Measurements from ENCODE around the gene MEIOB.

MEIOB gene

DNA sequence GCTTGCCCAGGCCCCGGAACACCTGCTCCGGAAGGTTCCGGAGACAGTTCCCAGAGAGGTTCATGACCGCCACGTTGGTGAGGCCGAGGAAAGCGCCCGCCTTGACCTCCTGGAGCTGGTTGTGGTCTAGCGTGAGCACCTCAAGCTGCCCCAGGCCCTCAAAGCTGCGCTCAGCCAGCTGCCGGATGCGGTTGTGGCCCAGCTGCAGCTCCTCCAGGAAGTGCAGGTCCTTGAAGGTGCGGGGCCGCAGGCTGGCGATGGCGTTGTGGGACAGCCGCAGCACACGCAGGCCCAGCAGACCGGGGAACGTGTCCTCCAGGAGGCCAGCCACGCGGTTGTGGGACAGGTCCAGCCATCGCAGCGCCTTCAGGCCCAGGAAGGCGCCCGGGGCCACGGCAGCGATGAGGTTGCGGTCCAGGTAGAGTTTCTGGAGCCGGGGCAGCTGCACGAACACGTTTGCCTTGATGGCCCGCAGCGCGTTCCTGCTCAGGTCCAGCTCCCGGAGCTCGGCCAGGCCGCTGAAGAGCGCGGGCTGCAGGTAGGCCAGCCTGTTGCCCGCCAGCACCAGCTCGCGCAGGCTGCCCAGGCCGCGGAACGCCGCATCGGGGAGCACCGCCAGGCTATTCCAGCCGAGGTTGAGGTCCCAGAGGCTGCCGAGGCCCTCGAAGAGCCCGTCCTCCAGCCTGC, 80.6 kb downstream of the MEIOB start:
- H3K36me3 ChIP-seq (ENCODE audit: control insufficient read depth in 2 of 2, insufficient read depth in 2 of 2, low read length in 2 of 2), result peaks cover 11 to 15% of the 10 kb centered on the region in 2 donors
- no peak overlapping the region for H3K9ac ChIP-seq (ENCODE audit: low read length in 2 of 2)
- H3K9me3 ChIP-seq (ENCODE audit: control insufficient read depth in 2 of 2, low read length in 2 of 2), result no peaks in the 10 kb centered on the region
- H3K4me1 ChIP-seq (ENCODE audit: control insufficient read depth, insufficient read depth, low read length), result no peaks in the 10 kb centered on the region
- H3K4me3 ChIP-seq (ENCODE audit: low read length in 2 of 2), result no peak overlapping the region
- H3K27me3 ChIP-seq (ENCODE audit: control insufficient read depth in 1 of 2, insufficient read depth in 2 of 2, low read length in 2 of 2), result no peaks in the 10 kb centered on the region
- H3K27ac ChIP-seq (ENCODE audit: low read length), result no peak overlapping the region

DNA sequence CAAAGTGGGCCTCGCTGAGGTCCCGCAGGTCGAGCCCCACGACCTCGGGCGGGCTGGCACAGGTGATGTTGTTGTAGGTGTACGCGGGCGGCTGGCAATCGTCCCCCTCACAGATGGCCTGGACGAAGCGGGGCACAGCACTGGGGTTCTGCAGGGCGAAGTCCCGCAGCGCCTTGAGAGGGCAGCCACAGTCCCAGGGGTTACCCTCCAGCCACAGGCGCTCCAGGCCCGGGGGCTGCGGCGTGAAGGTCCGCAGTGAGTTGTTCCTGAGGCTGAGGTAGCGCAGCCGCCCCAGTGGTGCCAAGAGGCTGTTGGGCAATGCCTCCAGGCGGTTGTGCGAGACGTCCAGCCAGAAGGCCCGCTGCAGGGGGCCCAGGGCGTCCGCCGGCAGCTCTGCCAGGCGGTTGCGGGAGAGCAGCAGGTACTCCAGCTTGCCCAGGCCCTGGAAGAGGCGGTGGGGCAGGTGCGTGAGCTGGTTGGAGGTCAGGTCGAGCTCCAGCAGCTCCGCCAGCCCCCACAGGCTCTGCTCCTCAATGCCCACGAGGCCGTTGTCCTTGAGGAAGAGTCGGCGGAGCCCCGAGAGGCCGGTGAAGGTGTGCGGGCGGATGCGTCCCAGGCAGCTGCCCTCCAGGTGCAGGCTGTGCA, 81.2 kb downstream of the MEIOB start:
- Histone ChIP-seq H3K27me3 (ENCODE audit: control insufficient read depth in 1 of 2, insufficient read depth in 2 of 2, low read length in 2 of 2) (no peaks in the 10 kb centered on the region), H3K4me3 (ENCODE audit: low read length in 2 of 2) (no peak overlapping the region), H3K9ac (ENCODE audit: low read length in 2 of 2) (no peak overlapping the region), H3K27ac (ENCODE audit: low read length) (no peak overlapping the region), H3K4me1 (ENCODE audit: control insufficient read depth, insufficient read depth, low read length) (peaks cover under 1% of the 10 kb centered on the region), H3K36me3 (ENCODE audit: control insufficient read depth in 2 of 2, insufficient read depth in 2 of 2, low read length in 2 of 2) (peaks cover 11 to 18% of the 10 kb centered on the region in 2 donors), H3K9me3 (ENCODE audit: control insufficient read depth in 2 of 2, low read length in 2 of 2) (no peaks in the 10 kb centered on the region)

DNA sequence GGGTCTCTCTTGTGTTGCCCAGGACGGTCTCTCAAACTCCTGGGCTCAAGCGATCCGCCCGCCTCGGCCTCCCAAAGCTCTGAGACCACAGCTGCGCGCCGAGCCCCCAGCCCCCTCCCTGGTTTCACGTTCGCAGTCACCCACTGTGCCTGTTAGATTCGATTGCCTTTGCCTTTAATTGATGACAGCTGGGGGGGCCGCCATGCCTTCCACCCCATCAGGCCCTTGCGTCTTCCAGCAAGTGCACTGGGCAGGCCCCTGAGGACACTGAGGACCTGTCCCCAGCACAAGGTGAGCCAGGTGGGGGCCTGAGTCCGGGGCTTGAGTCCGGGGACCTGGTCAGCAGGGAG, 81.7 kb downstream of the MEIOB start:
- Histone ChIP-seq H3K9ac (ENCODE audit: low read length in 2 of 2) (no peak overlapping the region), H3K4me3 (ENCODE audit: low read length in 2 of 2) (no peak overlapping the region), H3K4me1 (ENCODE audit: control insufficient read depth, insufficient read depth, low read length) (peaks cover 4% of the 10 kb centered on the region), H3K36me3 (ENCODE audit: control insufficient read depth in 2 of 2, insufficient read depth in 2 of 2, low read length in 2 of 2) (peaks cover 13 to 18% of the 10 kb centered on the region in 2 donors), H3K27ac (ENCODE audit: low read length) (no peak overlapping the region), H3K9me3 (ENCODE audit: control insufficient read depth in 2 of 2, low read length in 2 of 2) (no peaks in the 10 kb centered on the region), H3K27me3 (ENCODE audit: control insufficient read depth in 1 of 2, insufficient read depth in 2 of 2, low read length in 2 of 2) (no peaks in the 10 kb centered on the region)

DNA sequence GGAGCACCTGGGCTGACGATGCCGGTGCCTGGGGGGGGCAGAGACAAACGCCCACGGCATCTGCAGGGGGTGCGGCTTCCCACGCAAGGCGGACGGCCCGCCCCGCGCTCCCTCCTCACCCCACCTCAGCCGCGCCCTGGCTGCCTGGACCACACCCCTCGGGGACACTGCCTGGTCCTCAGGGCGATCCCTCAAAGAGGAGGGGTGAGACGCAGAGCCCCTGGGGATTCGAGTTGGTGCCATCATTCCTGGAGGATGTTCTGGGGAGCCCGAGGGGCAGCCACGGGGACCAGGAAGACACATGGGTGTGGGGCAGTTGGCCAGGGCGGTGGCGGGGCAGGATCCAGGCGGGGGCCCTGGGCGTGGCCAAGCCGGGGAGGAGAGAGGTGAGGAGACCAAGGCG, 82.3 kb downstream of the MEIOB start:
- Histone ChIP-seq H3K9me3 (ENCODE audit: control insufficient read depth in 2 of 2, low read length in 2 of 2) (no peaks in the 10 kb centered on the region), H3K4me3 (ENCODE audit: low read length in 2 of 2) (no peak overlapping the region), H3K9ac (ENCODE audit: low read length in 2 of 2) (no peak overlapping the region), H3K27me3 (ENCODE audit: control insufficient read depth in 1 of 2, insufficient read depth in 2 of 2, low read length in 2 of 2) (no peaks in the 10 kb centered on the region), H3K27ac (ENCODE audit: low read length) (no peak overlapping the region), H3K36me3 (ENCODE audit: control insufficient read depth in 2 of 2, insufficient read depth in 2 of 2, low read length in 2 of 2) (peaks cover 14 to 20% of the 10 kb centered on the region in 2 donors), H3K4me1 (ENCODE audit: control insufficient read depth, insufficient read depth, low read length) (peaks cover 8% of the 10 kb centered on the region)

DNA sequence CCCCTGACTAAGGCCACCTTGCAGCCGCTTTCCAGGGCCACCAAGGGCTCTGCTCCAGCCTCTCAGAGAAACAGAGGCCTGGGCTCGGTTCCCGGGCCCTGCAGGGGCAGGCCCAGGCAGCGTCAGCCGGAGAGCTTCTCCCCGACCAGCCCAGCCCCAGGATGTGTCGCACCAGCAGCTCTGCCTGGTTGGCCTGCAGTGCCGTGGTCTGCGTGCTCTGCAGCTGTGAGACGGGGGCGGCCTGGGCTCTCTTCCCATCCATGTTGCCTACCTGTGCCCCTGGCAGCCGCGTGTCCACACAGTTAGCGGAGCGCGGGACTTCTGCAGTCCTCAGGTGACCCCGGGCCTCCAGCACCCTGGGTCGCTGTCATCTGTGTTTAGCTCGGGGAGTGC, 83.3 kb downstream of the MEIOB start:
- Histone ChIP-seq H3K4me3 (ENCODE audit: low read length in 2 of 2) (no peak overlapping the region), H3K36me3 (ENCODE audit: control insufficient read depth in 2 of 2, insufficient read depth in 2 of 2, low read length in 2 of 2) (peaks cover 14 to 20% of the 10 kb centered on the region in 2 donors), H3K27me3 (ENCODE audit: control insufficient read depth in 1 of 2, insufficient read depth in 2 of 2, low read length in 2 of 2) (no peaks in the 10 kb centered on the region), H3K9me3 (ENCODE audit: control insufficient read depth in 2 of 2, low read length in 2 of 2) (no peaks in the 10 kb centered on the region), H3K9ac (ENCODE audit: low read length in 2 of 2) (no peak overlapping the region), H3K4me1 (ENCODE audit: control insufficient read depth, insufficient read depth, low read length) (peaks cover 14% of the 10 kb centered on the region), H3K27ac (ENCODE audit: low read length) (no peak overlapping the region)

- Histone ChIP-seq H3K4me3 (ENCODE audit: low read length in 2 of 2) (no peak overlapping the region), H3K27ac (ENCODE audit: low read length) (no peak overlapping the region), H3K36me3 (ENCODE audit: control insufficient read depth in 2 of 2, insufficient read depth in 2 of 2, low read length in 2 of 2) (peaks cover 14 to 20% of the 10 kb centered on the region in 2 donors), H3K9ac (ENCODE audit: low read length in 2 of 2) (no peak overlapping the region), H3K27me3 (ENCODE audit: control insufficient read depth in 1 of 2, insufficient read depth in 2 of 2, low read length in 2 of 2) (no peaks in the 10 kb centered on the region), H3K4me1 (ENCODE audit: control insufficient read depth, insufficient read depth, low read length) (peaks cover 18% of the 10 kb centered on the region), H3K9me3 (ENCODE audit: control insufficient read depth in 2 of 2, low read length in 2 of 2) (no peaks in the 10 kb centered on the region)
Observed at GRCh38 chr16:1788095-1788707, 83.8 kb downstream of the MEIOB start.

GRCh38 chr16:1787322-1788094, 84.5 kb downstream of the MEIOB start:
- Histone ChIP-seq H3K9ac (ENCODE audit: low read length in 2 of 2) (no peak overlapping the region), H3K4me3 (ENCODE audit: low read length in 2 of 2) (no peak overlapping the region), H3K27me3 (ENCODE audit: control insufficient read depth in 1 of 2, insufficient read depth in 2 of 2, low read length in 2 of 2) (no peaks in the 10 kb centered on the region), H3K36me3 (ENCODE audit: control insufficient read depth in 2 of 2, insufficient read depth in 2 of 2, low read length in 2 of 2) (peaks cover 14 to 20% of the 10 kb centered on the region in 2 donors), H3K27ac (ENCODE audit: low read length) (no peak overlapping the region), H3K9me3 (ENCODE audit: control insufficient read depth in 2 of 2, low read length in 2 of 2) (no peaks in the 10 kb centered on the region), H3K4me1 (ENCODE audit: control insufficient read depth, insufficient read depth, low read length) (peaks cover 19% of the 10 kb centered on the region)

DNA sequence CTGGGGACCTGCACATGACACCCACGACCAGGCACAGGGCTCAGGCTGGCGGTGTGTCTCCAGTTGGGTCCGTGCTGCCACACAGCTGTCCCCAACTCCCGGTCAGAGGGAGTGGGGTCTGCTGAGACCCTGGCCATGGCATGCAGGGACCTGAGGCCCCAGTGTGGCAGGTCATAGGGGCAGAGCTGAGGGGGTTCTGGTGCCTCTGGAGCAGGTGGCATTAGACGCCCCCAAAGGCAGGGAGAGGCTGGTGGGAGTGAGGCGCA, 85.0 kb downstream of the MEIOB start:
- Histone ChIP-seq H3K4me1 (ENCODE audit: control insufficient read depth, insufficient read depth, low read length) (peaks cover 20% of the 10 kb centered on the region), H3K36me3 (ENCODE audit: control insufficient read depth in 2 of 2, insufficient read depth in 2 of 2, low read length in 2 of 2) (peaks cover 14 to 20% of the 10 kb centered on the region in 2 donors), H3K9ac (ENCODE audit: low read length in 2 of 2) (no peak overlapping the region)

GRCh38 chr16:1786242-1787055, 85.5 kb downstream of the MEIOB start:
- peaks cover 14 to 20% of the 10 kb centered on the region in 2 donors for H3K36me3 ChIP-seq (ENCODE audit: control insufficient read depth in 2 of 2, insufficient read depth in 2 of 2, low read length in 2 of 2)
- no peak overlapping the region for H3K27ac ChIP-seq (ENCODE audit: low read length)
- no peaks in the 10 kb centered on the region for H3K9me3 ChIP-seq (ENCODE audit: control insufficient read depth in 2 of 2, low read length in 2 of 2)
- H3K27me3 ChIP-seq (ENCODE audit: control insufficient read depth in 1 of 2, insufficient read depth in 2 of 2, low read length in 2 of 2), result no peaks in the 10 kb centered on the region
- no peak overlapping the region for H3K9ac ChIP-seq (ENCODE audit: low read length in 2 of 2)
- peaks cover 26% of the 10 kb centered on the region for H3K4me1 ChIP-seq (ENCODE audit: control insufficient read depth, insufficient read depth, low read length)
- no peak overlapping the region for H3K4me3 ChIP-seq (ENCODE audit: low read length in 2 of 2)

More for the DNA sequence above, 85.0 kb downstream of the MEIOB start:
- Histone ChIP-seq H3K27me3 (ENCODE audit: control insufficient read depth in 1 of 2, insufficient read depth in 2 of 2, low read length in 2 of 2) (no peaks in the 10 kb centered on the region), H3K4me3 (ENCODE audit: low read length in 2 of 2) (no peak overlapping the region), H3K9me3 (ENCODE audit: control insufficient read depth in 2 of 2, low read length in 2 of 2) (no peaks in the 10 kb centered on the region), H3K27ac (ENCODE audit: low read length) (no peak overlapping the region)

GRCh38 chr16:1785846-1786170, 86.2 kb downstream of the MEIOB start:
- H3K9ac ChIP-seq (ENCODE audit: low read length in 2 of 2), result no peak overlapping the region
- peaks cover 14 to 24% of the 10 kb centered on the region in 2 donors for H3K36me3 ChIP-seq (ENCODE audit: control insufficient read depth in 2 of 2, insufficient read depth in 2 of 2, low read length in 2 of 2)
- H3K4me1 ChIP-seq (ENCODE audit: control insufficient read depth, insufficient read depth, low read length), result peaks cover 32% of the 10 kb centered on the region
- H3K9me3 ChIP-seq (ENCODE audit: control insufficient read depth in 2 of 2, low read length in 2 of 2), result no peaks in the 10 kb centered on the region
- H3K4me3 ChIP-seq (ENCODE audit: low read length in 2 of 2), result no peak overlapping the region
- no peak overlapping the region for H3K27ac ChIP-seq (ENCODE audit: low read length)
- H3K27me3 ChIP-seq (ENCODE audit: control insufficient read depth in 1 of 2, insufficient read depth in 2 of 2, low read length in 2 of 2), result no peaks in the 10 kb centered on the region
